ENCODE data around the gene LINC00305. TPM values are rescaled to one million over a fixed set of nuclear protein-coding genes. Genes with fewer than 3 reads are reported as not detected.

The LINC00305 gene
- total and polyA plus RNA-seq, 2 of the 8 experiments (the other 6 are each of a cell fraction or from before 2014, with no cell fraction given): not detected

DNA sequence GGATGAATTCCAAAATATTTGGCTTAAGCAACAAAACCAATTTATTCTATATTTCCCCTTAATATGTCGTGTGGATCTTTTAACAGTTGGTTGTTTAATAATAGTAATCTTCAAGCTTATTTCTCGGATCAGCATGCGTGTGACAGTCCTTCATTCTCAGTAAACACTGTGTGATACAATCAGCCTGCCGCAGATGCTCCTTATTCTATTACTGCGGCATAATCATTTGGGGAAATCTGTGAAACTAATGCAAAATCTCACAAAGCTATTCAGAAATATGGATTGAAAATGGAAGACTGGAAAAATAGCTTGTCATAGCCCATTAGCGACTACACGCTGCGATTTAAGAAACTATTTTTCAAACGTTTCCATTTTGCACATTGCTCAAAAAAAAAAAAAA, 36.9 kb downstream of the LINC00305 start:
- no peaks in the 10 kb centered on the region for H3K36me3 ChIP-seq (ENCODE audit: control insufficient read depth in 2 of 4, insufficient read depth in 4 of 4, low read length in 3 of 4)
- H3K23ac ChIP-seq (ENCODE audit: insufficient read length): no peak overlapping the region
- H3K4me2 ChIP-seq (ENCODE audit: insufficient read depth in 1 of 2, low read depth in 2 of 2, low read length in 2 of 2): no peak overlapping the region
- TF ChIP-seq SIN3A (conservative IDR thresholded peaks at IDR 0.05 in 1 of 2, IDR thresholded peaks at IDR 0.05 in 1 of 2; ENCODE audit: low read depth in 1 of 2, low read length in 2 of 2): no peak
- no peak for TF ChIP-seq CTBP2 (IDR thresholded peaks at IDR 0.05; ENCODE audit: borderline replicate concordance, insufficient read depth, insufficient read length, low read length)
- TF ChIP-seq BRCA1 (IDR thresholded peaks at IDR 0.05; ENCODE audit: low read depth, low read length): no peak
- no peak for TF ChIP-seq CTCF (IDR thresholded peaks at IDR 0.05; ENCODE audit: control extremely low read depth in 1 of 3, insufficient read depth in 1 of 3, low read depth in 1 of 3, low read length in 3 of 3)
- TF ChIP-seq JUN (IDR thresholded peaks at IDR 0.05; ENCODE audit: low read depth, low read length): no peak
- TF ChIP-seq TAF1 (IDR thresholded peaks at IDR 0.05; ENCODE audit: low read depth, low read length): no peak
- TF ChIP-seq TAF7 (optimal IDR thresholded peaks at IDR 0.05; ENCODE audit: borderline replicate concordance, low read depth, low read length): no peak
- TF ChIP-seq HDAC2 (IDR thresholded peaks at IDR 0.05; ENCODE audit: borderline replicate concordance in 1 of 2, low read depth in 2 of 2, low read length in 2 of 2): no peak
- no peak overlapping the region for H3K4ac ChIP-seq (replicated peaks; ENCODE audit: insufficient read length, low read depth, low read length)
- H3K79me1 ChIP-seq (ENCODE audit: low read depth, low read length): no peaks in the 10 kb centered on the region
- H2AFZ ChIP-seq (ENCODE audit: low read length): no peak overlapping the region
- whole genome bisulfite sequencing, 2 experiments (ENCODE audit: extremely low coverage in 1 of 2, insufficient coverage in 1 of 2, insufficient read length in 1 of 2, insufficient replicate concordance in 2 of 2, low coverage in 1 of 2, low lambda C conversion rate in 2 of 2, missing lambda C conversion rate in 1 of 2): 87% methylated on average over 9 of the region's 9 CpGs; no CpG with 5 or more reads in 1 of the 2 experiments
- H2BK15ac ChIP-seq (ENCODE audit: low read length): no peak overlapping the region
- no peaks in the 10 kb centered on the region for H3K9me3 ChIP-seq (ENCODE audit: insufficient read depth in 2 of 2, low read depth in 1 of 2, low read length in 1 of 2)
- no peak for DNase-seq (ENCODE audit: low read depth in 1 of 2, low spot score in 2 of 2)
- H3K4me1 ChIP-seq (replicated peaks in 1 of 4; ENCODE audit: control insufficient read depth in 3 of 4, insufficient read depth in 4 of 4, low read length in 3 of 4): peaks cover 0 to 2% (median 0%) of the 10 kb centered on the region in 4 experiments; a peak in 2 of 7 replicates
- H3K23me2 ChIP-seq (ENCODE audit: low read depth, low read length): no peaks in the 10 kb centered on the region
- H4K5ac ChIP-seq (ENCODE audit: insufficient read length, low read depth, low read length): no peak overlapping the region
- H3K27ac ChIP-seq (ENCODE audit: low read depth, low read length): no peak overlapping the region
- ChIA-PET CTCF (ENCODE audit: partially characterized antibody) (interaction anchor here (1.1 to 2.7 kb wide), 4 partner anchors 10 to 219 kb away, joined by 3 to 11 read pairs (median 5); no protein-coding TSS in a partner anchor), POLR2A (ENCODE audit: partially characterized antibody) (no interaction called here)
- H4K20me1 ChIP-seq (replicated peaks in 1 of 2; ENCODE audit: control insufficient read depth in 1 of 2, insufficient read depth in 2 of 2, low read length in 2 of 2): no peaks in the 10 kb centered on the region
- no peak overlapping the region for H4K91ac ChIP-seq (replicated peaks; ENCODE audit: insufficient read length, low read length)
- no peaks in the 10 kb centered on the region for H3K79me2 ChIP-seq (ENCODE audit: control insufficient read depth in 1 of 2, insufficient read depth in 2 of 2, low read length in 2 of 2)
- H3K27me3 ChIP-seq (replicated peaks in 1 of 4; ENCODE audit: control insufficient read depth in 3 of 4, extremely low read depth in 1 of 4, insufficient read depth in 3 of 4, low read length in 3 of 4): no peaks in the 10 kb centered on the region
- H2BK20ac ChIP-seq (ENCODE audit: low read length): no peak overlapping the region
- no peak overlapping the region for H2AK5ac ChIP-seq (ENCODE audit: low read depth, low read length)
- no peak for FAIRE-seq
- no peak overlapping the region for H2BK120ac ChIP-seq (replicated peaks; ENCODE audit: low read depth, low read length)
- no peak overlapping the region for H3K18ac ChIP-seq (ENCODE audit: extremely low read depth, low read length)
- no peak overlapping the region for H3K4me3 ChIP-seq (ENCODE audit: extremely low read depth in 1 of 4, insufficient read depth in 2 of 4, low read depth in 3 of 4, low read length in 4 of 4)
- H2BK12ac ChIP-seq (ENCODE audit: low read depth, low read length): no peak overlapping the region
- H3K9ac ChIP-seq (replicated peaks in 1 of 4; ENCODE audit: extremely low read depth in 1 of 4, low read depth in 3 of 4, low read length in 3 of 4): no peak overlapping the region
- H2BK5ac ChIP-seq (ENCODE audit: low read depth, low read length): no peak overlapping the region
- H3K14ac ChIP-seq (ENCODE audit: insufficient read length): no peak overlapping the region
- H4K8ac ChIP-seq (ENCODE audit: extremely low read depth, insufficient read depth, low read length): no peak overlapping the region
- H3K56ac ChIP-seq (replicated peaks; ENCODE audit: insufficient read length, low read depth, low read length): no peak overlapping the region
